Right cardiac atrium (tissue), 5 donors: ENCODE results near the gene S100A2. TPM values are rescaled to one million over a fixed set of nuclear protein-coding genes. Genes with fewer than 3 reads are reported as not detected.

Experiments used
- ATAC-seq, 2 donors: fragments of 200-7000 bp; cut with Tn5 transposase; one replicate each; pipeline versions ENCODE4 v1.8.0 to v1.9.1; 2020; ENCODE audit warnings: moderate library complexity in 2 of 2, mild to moderate bottlenecking in 1 of 2
- DNase-seq, 3 donors: peaks; one replicate each; pipeline ENCODE4 v3.0.0-alpha.2; 2020
- H3K27ac ChIP-seq: one replicate; pipeline ENCODE4 v1.5.1; 2013; ENCODE audit warnings: mild to moderate bottlenecking, low read length, control low read depth, moderate library complexity
- H3K27me3 ChIP-seq: one replicate; pipeline ENCODE4 v1.6.1; 2013; ENCODE audit not compliant: control insufficient read depth, insufficient read depth
- H3K4me1 ChIP-seq: one replicate; pipeline ENCODE4 v1.6.1; 2013; ENCODE audit warnings: low read length; ENCODE audit not compliant: control insufficient read depth, insufficient read depth
- H3K4me3 ChIP-seq: one replicate; pipeline ENCODE4 v1.5.1; 2013; ENCODE audit warnings: low read length, control low read depth
- H3K9me3 ChIP-seq: one replicate; pipeline ENCODE4 v1.6.1; 2013; ENCODE audit warnings: low read length; ENCODE audit not compliant: control insufficient read depth
- WGBS: extraction: QIAGEN DNeasy Blood & Tissue Kit; methylation state at CpG from one replicate; pipeline ENCODE4 v1.1.7; 2013; 5-methylcytosine and 5-hydroxymethylcytosine counted together
- intact Hi-C, 4 donors: fragments of 100-400 bp; cut with DNase I; formaldehyde crosslinking; loops; one replicate each; pipeline versions ENCODE4 v1.11.0 to v1.14.0; 2022 to 2023
- polyA plus RNA-seq: library from polyadenylated mRNA; stranded (reverse); fragments of 200-250 nt; gene quantifications from one replicate; pipeline ENCODE4 v1.2.3, GENCODE V29; 2013
- total RNA-seq, 4 donors: library from RNA; stranded (reverse); fragmentation: NEBNext Ultra II Directional; extraction: Animal tissue kit (Norgen Biotek cat#: 25700); gene quantifications; one replicate each; pipeline ENCODE4 v1.2.1, GENCODE V29; 2021
- donor health status: healthy with polysubstance abuse.
- donor health status: DM: no; HTN: yes; CAD: no.
- donor health status: DM: no; HTN: no; CAD: no.
- donor health status: DM: no; HTN: yes; CAD: no; lungs with severe emphysema.
- donor health status: DM: yes; HTN: yes; CAD: no.

The S100A2 gene
- total and polyA plus RNA-seq, 5 donors, result 0.92 to 3.7 (median 0.97) TPM

- intact Hi-C loops, result loop anchor here (5.0 to 10.0 kb wide), 3 partner anchors 54 to 261 kb away; partner anchors contain the start of genes S100A2 (in 2 of the 4) and SLC27A3 (in 1 of the 4)
- DNase-seq, result no peak
- 95% methylated on average over 7 of the region's 7 CpGs for WGBS
- H3K4me3 ChIP-seq, result no peak overlapping the region
- peaks cover 3% of the 10 kb centered on the region for H3K4me1 ChIP-seq
- no peak for ATAC-seq
- no peaks in the 10 kb centered on the region for H3K9me3 ChIP-seq
- H3K27ac ChIP-seq, result no peak overlapping the region
- H3K27me3 ChIP-seq, result no peaks in the 10 kb centered on the region
These were observed 52.0 kb downstream of the S100A2 start for GRCh38 chr1:153513666-153514065.

GRCh38 chr1:153513023-153513422 is 52.6 kb downstream of the S100A2 start:
- Histone ChIP-seq H3K9me3 (no peaks in the 10 kb centered on the region), H3K4me3 (no peak overlapping the region), H3K27me3 (no peaks in the 10 kb centered on the region), H3K4me1 (peaks cover 3% of the 10 kb centered on the region), H3K27ac (no peak overlapping the region)
- WGBS, result 71% methylated on average over 3 of the region's 3 CpGs
- intact Hi-C loops, result loop anchor here (5.0 to 10.0 kb wide), 3 partner anchors 54 to 262 kb away; partner anchors contain the start of genes S100A2 (in 2 of the 4) and SLC27A3 (in 1 of the 4)
- ATAC-seq (no peak), DNase-seq (no peak)

Other genes starting within 250 kb of the S100A2 start
- gene PGLYRP4, start 217.0 kb downstream of the S100A2 start, total RNA-seq, result not detected
- not detected for gene PGLYRP4, start 217.0 kb downstream of the S100A2 start, polyA plus RNA-seq
- 100 to 1,000 TPM in 3 of 4 donors, 10 to 100 TPM in 1; 48.6 to 167 (median 142) TPM for gene S100A9, start 208.0 kb downstream of the S100A2 start, total RNA-seq
- gene S100A9, start 208.0 kb downstream of the S100A2 start, polyA plus RNA-seq, result 69.9 TPM
- gene S100A12, start 190.2 kb downstream of the S100A2 start, total RNA-seq, result 1 to 10 TPM in 3 of 4 donors, under 1 TPM in 1; 0.68 to 2.6 (median 2.0) TPM
- 1.9 TPM for gene S100A12, start 190.2 kb downstream of the S100A2 start, polyA plus RNA-seq
- gene S100A8, start 174.8 kb downstream of the S100A2 start, total RNA-seq, result 10 to 100 TPM; 27.5 to 98.1 (median 66.9) TPM
- 42.3 TPM for gene S100A8, start 174.8 kb downstream of the S100A2 start, polyA plus RNA-seq
- gene S100A7A, start 149.3 kb downstream of the S100A2 start, total RNA-seq, result not detected
- gene S100A7A, start 149.3 kb downstream of the S100A2 start, polyA plus RNA-seq, result not detected
- gene S100A7, start 105.2 kb downstream of the S100A2 start, total RNA-seq, result not detected
- not detected for gene S100A7, start 105.2 kb downstream of the S100A2 start, polyA plus RNA-seq
- gene S100A6, start 29.9 kb downstream of the S100A2 start, total RNA-seq, result 100 to 1,000 TPM; 334 to 461 (median 411) TPM
- 819 TPM for gene S100A6, start 29.9 kb downstream of the S100A2 start, polyA plus RNA-seq
- not detected for gene S100A5, start 24.9 kb downstream of the S100A2 start, total RNA-seq
- not detected for gene S100A5, start 24.9 kb downstream of the S100A2 start, polyA plus RNA-seq
- gene S100A4, start 20.0 kb downstream of the S100A2 start, total RNA-seq, result 100 to 1,000 TPM in 3 of 4 donors, 10 to 100 TPM in 1; 95.9 to 243 (median 148) TPM
- gene S100A4, start 20.0 kb downstream of the S100A2 start, polyA plus RNA-seq, result 329 TPM
- 1 to 10 TPM in 2 of 4 donors, under 1 TPM in 2; 0.54 to 2.0 (median 1.1) TPM for gene S100A3, start 16.6 kb downstream of the S100A2 start, total RNA-seq
- 1.6 TPM for gene S100A3, start 16.6 kb downstream of the S100A2 start, polyA plus RNA-seq
- 10 to 100 TPM; 42.6 to 56.1 (median 44.3) TPM for gene S100A16, start 47.3 kb upstream of the S100A2 start, total RNA-seq
- 73.9 TPM for gene S100A16, start 47.3 kb upstream of the S100A2 start, polyA plus RNA-seq
- gene S100A14, start 50.5 kb upstream of the S100A2 start, total RNA-seq, result 1 to 10 TPM; 2.5 to 5.6 (median 3.8) TPM
- gene S100A14, start 50.5 kb upstream of the S100A2 start, polyA plus RNA-seq, result 4.3 TPM
- gene S100A13, start 61.7 kb upstream of the S100A2 start, total RNA-seq, result 100 to 1,000 TPM; 183 to 265 (median 220) TPM
- gene S100A13, start 61.7 kb upstream of the S100A2 start, polyA plus RNA-seq, result 295 TPM
- 1,000 to 10,000 TPM; 1,233 to 1,764 (median 1,522) TPM for gene S100A1, start 62.6 kb upstream of the S100A2 start, total RNA-seq
- gene S100A1, start 62.6 kb upstream of the S100A2 start, polyA plus RNA-seq, result 2,571 TPM
- 10 to 100 TPM; 56.1 to 75.3 (median 66.1) TPM for gene CHTOP, start 68.2 kb upstream of the S100A2 start, total RNA-seq
- gene CHTOP, start 68.2 kb upstream of the S100A2 start, polyA plus RNA-seq, result 65.0 TPM
- gene SNAPIN, start 92.9 kb upstream of the S100A2 start, total RNA-seq, result 10 to 100 TPM; 42.8 to 66.3 (median 53.7) TPM
- 75.4 TPM for gene SNAPIN, start 92.9 kb upstream of the S100A2 start, polyA plus RNA-seq
- gene ILF2, start 105.1 kb upstream of the S100A2 start, total RNA-seq, result 10 to 100 TPM; 66.9 to 85.0 (median 70.2) TPM
- 45.6 TPM for gene ILF2, start 105.1 kb upstream of the S100A2 start, polyA plus RNA-seq
- 10 to 100 TPM; 21.2 to 31.2 (median 25.5) TPM for gene NPR1, start 112.8 kb upstream of the S100A2 start, total RNA-seq
- gene NPR1, start 112.8 kb upstream of the S100A2 start, polyA plus RNA-seq, result 26.0 TPM
- gene INTS3, start 162.2 kb upstream of the S100A2 start, total RNA-seq, result 10 to 100 TPM; 30.6 to 41.8 (median 33.7) TPM
- gene INTS3, start 162.2 kb upstream of the S100A2 start, polyA plus RNA-seq, result 26.4 TPM
- 10 to 100 TPM; 16.9 to 22.0 (median 20.1) TPM for gene SLC27A3, start 209.6 kb upstream of the S100A2 start, total RNA-seq
- gene SLC27A3, start 209.6 kb upstream of the S100A2 start, polyA plus RNA-seq, result 26.5 TPM